GM21381 (cell line): Measurements from ENCODE around the gene KANTR.

Experiments
- ATAC-seq: cut with Tn5 transposase; IDR thresholded peaks from one replicate; pipeline ENCODE4 v1.9.1; 2021; ENCODE audit warnings: mild to moderate bottlenecking, moderate library complexity; ENCODE audit not compliant: unreplicated experiment

KANTR gene

GRCh38 chrX:53093748-53094581, at the start of gene KANTR:
KANTR (plus strand) TSS chrX:53094142; CDS start chrX:53124273, 30,131 bp downstream.
- ATAC-seq: peak; percentile 78

GRCh38 chrX:53044995-53045394, 48.9 kb upstream of the KANTR start:
- ATAC-seq: no peak

GRCh38 chrX:53047228-53047627, 46.7 kb upstream of the KANTR start:
- no peak for ATAC-seq

GRCh38 chrX:53048169-53049126, 45.5 kb upstream of the KANTR start, which contains the start of gene GPR173:
GPR173 (plus strand) TSS chrX:53048789; CDS start chrX:53076622, 27,833 bp downstream.
- no peak for ATAC-seq

GRCh38 chrX:53049127-53049517, 44.8 kb upstream of the KANTR start:
- no peak for ATAC-seq

GRCh38 chrX:53050841-53051240, 43.1 kb upstream of the KANTR start:
- no peak for ATAC-seq

- no peak for ATAC-seq
Measured at GRCh38 chrX:53055244-53055849, 38.6 kb upstream of the KANTR start.

GRCh38 chrX:53056292-53056691, 37.6 kb upstream of the KANTR start:
- ATAC-seq: no peak

- no peak for ATAC-seq
Measured at GRCh38 chrX:53065104-53065503, 28.8 kb upstream of the KANTR start.

- ATAC-seq: no peak
Measured at GRCh38 chrX:53071064-53071463, 22.9 kb upstream of the KANTR start.

GRCh38 chrX:53071604-53072417, 22.1 kb upstream of the KANTR start:
- peak; percentile 88 for ATAC-seq

- ATAC-seq: no peak
Measured at GRCh38 chrX:53072418-53073114, 21.4 kb upstream of the KANTR start.

GRCh38 chrX:53073115-53073586, 20.8 kb upstream of the KANTR start:
- ATAC-seq: no peak

GRCh38 chrX:53075011-53075410, 18.9 kb upstream of the KANTR start:
- no peak for ATAC-seq

- no peak for ATAC-seq
Measured at GRCh38 chrX:53076671-53077070, 17.3 kb upstream of the KANTR start.

GRCh38 chrX:53077207-53078197, 16.4 kb upstream of the KANTR start:
- ATAC-seq: no peak

GRCh38 chrX:53078943-53079342, 15.0 kb upstream of the KANTR start:
- no peak for ATAC-seq
